HG03342 (cell line): Measurements from ENCODE around the gene CRYBB1.

Experiments
- ATAC-seq: cut with Tn5 transposase; IDR thresholded peaks from one replicate; pipeline ENCODE4 v1.9.1; 2021; ENCODE audit warnings: mild to moderate bottlenecking, moderate library complexity; ENCODE audit not compliant: unreplicated experiment

CRYBB1 gene

DNA sequence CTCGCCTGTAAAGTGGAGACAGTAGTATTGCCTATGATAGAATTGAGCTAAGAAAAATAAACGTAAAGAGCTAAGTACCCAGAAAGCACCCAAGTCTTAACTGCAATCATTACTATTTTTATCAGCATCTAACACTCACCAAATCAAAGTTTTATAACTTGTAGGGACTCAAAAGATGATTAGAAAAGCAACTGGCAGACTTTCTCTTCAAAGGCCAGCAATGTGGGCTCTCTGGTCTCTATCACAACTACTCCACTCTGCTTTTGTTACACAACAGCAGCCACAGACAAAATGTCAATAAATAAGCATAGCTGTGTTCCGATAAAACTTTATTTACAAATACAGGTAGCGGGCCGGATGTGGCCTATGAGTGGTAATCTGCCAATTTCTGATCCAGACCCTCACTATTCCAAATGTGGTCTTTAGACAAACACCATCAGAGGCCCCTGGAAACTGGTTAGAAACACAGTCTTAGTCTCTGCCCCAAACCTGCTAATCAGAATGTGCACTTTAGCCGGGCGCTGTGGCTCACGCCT is 36.1 kb downstream of the CRYBB1 start:
- no peak for ATAC-seq

DNA sequence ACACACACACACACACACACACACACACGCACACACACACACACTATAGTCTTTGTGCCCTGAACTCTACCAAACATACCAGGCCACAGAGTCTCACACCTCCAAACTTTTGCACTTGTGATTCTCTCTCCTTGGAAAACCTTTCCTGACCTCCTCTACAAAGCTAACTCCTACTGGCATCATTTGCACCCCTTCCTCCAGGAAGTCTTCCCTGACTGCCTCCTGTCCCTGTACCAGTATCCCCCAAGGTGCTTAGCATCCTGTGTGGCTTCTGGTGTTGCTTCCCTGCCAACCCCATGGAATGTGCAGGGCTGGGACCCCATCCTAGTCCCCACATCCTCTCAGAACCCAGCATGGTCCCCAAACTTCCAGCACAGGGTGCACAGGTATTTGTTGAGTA is 36.8 kb downstream of the CRYBB1 start:
- ATAC-seq: no peak

DNA sequence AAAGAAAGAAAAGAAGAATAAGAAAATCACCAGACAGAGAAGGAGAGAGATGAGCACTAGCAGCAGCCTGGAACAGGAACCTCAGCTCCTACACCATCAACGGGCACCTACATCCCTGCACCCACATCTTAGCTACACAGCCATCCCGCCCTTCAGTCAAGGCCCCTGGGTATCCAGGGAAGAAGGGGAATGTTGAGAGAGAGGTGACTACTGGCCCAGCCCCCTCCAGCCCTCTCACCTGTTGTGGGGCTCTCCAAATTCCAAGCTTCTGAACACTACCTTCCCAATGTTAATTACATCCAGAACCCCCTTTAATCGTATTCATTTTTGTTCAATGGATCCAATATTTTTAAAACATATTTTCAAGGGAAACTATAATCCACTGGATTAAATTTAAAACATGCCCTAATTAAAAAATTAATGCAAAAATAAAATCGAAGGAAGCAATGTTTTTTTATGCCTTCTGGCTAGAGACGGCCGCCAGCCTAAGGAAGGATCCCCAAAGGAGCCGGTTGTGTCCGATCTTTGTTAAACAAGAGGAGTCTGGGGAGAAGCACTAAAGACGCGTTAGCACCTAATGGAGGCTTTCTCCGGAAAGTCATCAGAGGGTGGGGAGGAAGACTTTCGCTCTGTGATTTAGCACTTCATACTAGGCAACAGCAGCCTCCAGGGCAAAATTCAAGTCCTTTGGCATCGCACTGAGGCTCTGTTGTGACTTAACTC is 37.4 kb downstream of the CRYBB1 start:
- ATAC-seq: no peak

DNA sequence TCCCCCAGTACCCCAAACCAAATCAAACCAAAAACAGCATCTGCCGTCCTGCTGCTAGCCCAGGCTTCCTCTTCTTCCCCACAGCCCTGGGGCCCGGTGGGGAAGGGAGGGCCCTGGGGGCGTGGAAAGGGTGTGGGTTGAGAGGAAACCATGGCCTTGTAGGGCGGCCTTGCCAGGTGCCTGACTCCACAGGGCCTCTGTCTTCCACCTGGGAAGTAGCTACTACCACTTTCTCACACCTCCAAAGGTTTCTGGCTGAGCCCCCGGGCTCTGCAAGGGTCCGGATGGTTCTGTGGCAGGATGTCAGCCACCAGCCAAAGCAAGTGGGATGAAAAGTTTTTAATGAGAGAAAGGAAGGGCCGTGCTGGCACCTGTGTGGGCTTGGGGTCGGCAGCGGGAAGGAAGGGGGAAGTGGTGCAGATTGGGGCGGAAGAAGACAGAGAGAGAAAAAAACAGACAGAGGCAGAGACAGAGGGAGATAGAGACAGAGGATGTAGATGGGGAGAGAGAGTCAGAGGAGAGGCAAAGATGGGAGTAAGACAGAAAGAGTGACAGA is 38.4 kb downstream of the CRYBB1 start:
- peak; percentile 65 for ATAC-seq

DNA sequence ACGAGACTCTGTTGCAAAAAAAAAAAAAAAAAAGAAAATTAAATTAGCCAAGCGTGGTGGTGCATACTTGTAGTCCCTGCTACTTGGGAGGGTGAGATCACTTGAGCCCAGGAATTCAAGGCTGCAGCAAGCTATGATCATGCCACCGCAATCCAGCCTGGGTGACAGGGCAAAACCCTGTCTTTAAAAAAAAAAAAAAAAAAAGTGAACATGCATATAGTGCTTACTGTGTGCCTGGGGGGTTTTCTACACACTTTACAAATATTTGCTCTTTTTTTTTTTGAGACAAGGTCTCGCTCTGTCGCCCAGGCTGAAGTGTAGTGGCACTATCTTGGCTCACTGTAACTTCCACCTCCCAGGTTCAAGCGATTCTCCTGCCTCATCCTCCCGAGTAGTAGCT is 40.7 kb downstream of the CRYBB1 start:
- ATAC-seq: no peak

DNA sequence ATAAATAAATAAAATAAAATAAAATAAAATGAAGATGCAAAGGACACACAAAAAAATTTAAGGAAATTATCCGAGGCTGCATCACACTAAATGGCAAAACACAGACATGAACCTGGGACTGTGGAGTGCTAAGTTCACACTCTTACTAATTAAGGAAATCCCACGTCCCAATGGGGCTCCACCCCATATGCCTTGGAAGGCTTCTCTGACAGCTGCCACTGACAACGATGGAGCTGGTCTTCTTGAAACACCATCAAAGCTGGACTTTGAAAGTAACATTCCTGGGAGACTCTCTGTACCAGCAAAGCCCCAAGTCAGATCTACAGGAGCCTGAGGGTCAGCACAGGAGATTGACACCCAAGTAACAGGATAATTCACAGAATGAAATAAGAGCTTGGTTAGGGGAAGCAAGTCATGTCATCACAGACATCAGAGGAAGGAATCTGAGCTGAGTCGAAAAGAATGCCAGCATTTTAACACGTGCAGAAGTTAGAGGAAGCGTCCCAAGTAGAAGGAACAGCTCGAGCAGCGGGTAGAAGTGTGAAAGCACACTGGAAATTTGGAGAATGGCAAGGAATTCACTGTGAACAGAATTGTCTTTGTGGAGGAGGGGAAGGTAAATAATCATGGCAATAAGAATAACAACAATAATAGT is 41.7 kb downstream of the CRYBB1 start:
- no peak for ATAC-seq

DNA sequence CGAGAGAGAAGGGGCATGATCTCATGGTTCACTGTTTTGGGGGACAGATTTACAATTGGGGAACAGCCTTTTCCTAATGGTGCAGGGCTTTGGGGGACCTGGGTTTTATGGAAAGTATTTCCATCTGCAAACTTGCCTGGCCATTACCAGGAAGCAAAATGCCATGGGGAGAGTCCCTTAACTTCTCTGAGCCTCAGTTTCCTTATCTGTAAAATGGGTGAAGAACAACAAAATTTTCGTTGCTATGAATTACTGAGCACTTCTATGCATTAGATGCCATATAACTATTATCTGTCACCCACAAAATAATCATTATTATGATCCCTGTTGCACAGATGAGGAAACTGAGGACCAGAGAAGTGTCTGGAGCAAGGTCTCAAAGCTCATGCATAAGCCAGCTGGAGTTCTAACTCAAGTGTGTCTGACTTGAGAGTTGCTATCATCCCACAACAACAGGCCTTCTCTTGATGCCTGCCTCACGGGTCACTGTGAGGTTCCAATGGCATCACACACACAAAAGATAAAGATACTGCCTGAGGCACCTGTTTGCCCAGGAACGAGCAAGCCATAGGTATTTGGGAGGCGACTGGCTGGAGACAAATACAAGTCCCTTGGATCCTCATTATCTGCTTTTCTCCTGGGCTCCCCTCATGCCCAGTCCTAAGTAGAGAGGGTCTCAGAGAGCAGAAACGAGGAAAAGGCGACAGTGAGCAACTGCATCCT is 43.7 kb downstream of the CRYBB1 start:
- ATAC-seq: no peak

DNA sequence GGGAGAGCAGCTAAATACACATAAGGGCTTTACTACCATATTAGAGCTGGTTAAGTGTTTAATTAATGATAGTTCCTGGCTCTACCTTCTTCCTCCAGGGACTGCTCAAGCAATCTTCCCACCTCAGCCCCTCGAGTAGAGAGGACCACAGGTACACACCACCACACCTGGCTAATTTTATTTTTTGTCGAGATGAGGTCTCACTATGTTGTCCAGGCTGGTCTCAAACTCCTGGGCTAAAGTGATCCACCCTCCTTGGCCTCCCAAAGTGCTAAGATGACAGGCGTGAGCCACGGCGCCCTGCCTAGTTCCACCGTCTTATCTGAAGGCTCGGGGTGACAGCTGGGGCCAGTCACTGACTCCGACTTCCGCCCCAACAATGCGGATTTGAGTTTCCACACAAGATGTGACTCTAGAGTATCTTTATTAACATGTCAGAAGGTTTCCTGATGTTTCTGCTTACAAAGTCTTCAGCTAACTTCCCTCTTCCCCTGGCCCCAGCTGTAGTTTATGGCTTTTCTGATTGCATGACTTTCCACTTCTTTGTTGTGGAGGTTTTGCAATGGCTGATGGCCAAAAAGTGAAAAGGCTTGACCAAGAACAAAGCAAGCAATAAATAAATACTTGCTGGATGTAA is 44.7 kb downstream of the CRYBB1 start:
- no peak for ATAC-seq

DNA sequence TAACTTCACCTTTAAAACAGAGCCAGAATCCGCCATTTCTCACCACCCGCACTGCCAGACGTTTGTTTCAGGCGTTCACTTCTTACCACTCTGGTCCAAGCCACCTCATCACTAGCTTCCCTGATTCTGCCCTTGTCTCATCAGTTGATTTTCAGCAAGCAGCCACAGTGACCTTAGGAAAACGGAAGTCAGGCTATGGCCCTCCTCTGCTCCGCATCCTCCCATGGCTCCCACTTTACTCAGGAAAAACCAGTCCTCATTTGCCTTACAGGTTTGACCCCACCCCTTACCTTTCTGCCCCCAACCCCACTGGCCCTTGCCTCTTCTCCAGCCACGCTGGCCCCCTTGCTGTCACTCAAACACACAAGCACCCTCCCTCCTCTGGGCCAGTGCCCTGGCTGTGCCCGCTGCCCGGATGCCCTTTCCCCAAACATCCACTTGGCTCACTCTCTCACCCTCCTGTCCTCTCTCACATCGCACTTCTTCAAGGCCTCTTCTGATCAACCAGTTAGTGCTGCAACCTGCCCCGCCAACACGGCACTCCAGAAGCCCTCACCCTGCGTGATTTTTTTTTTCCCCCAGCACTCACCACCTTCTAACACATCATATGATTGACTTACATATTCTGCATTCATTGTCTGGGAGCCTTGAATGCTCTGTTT is 46.8 kb downstream of the CRYBB1 start:
- no peak for ATAC-seq

DNA sequence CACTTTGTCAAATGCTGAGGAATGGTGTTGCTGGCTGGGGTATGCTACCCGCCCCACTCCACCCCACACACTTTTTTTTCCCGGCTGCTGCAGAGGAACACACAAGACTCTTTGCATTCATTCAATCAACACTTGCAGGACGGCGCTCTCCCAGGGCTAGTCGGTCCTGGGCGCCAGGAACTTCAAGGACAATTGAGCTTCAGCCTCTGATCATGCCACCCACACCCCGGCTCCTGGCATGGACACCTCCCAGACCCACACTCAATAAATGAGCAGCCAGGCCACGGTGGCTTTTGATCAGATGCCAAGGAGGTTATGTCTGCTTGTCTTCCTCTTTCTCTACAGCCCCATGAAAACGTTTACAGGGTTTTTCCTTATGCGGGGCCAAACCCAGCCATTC is 47.7 kb downstream of the CRYBB1 start:
- ATAC-seq: no peak

DNA sequence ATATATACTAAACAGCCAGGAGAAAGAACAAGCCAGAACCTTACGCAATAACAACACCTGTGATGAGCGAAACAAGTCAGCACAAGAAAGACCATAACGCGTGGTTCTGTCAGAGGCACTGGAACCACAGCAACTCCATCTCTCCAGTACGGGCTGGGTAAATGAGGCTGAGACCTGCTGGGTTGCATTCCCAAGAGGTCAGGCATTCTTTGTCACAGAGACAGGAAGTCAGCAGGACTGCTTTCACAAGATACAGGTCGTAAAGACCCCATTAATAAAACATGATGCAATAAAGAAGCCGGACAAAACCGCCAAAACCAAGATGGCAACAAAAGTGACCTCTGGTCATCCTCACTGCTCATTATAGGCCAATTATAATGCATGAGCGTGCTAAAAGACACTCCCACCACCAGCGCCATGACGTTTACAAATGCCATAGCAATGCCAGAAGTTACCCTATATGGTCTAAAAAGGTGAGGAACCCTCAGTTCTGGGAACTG is 49.6 kb downstream of the CRYBB1 start:
- ATAC-seq: no peak

DNA sequence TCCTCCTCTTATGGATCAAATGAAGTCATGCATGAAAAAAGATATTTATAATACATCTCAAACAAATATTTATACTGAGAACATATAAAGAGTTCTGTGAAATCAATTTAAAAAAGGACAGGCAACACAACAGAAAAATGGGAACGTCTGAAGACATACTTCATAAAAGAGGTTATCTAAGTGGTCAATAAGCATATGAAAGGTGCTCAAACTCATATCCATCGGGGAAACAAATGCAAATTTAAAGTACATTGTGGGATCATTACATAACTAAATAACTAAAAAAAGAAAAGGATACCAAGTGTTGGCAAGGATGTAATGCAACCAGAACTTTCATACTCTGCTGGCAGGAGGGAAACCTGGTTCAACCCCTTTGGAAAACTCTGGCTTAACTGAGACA is 50.2 kb downstream of the CRYBB1 start:
- no peak for ATAC-seq

DNA sequence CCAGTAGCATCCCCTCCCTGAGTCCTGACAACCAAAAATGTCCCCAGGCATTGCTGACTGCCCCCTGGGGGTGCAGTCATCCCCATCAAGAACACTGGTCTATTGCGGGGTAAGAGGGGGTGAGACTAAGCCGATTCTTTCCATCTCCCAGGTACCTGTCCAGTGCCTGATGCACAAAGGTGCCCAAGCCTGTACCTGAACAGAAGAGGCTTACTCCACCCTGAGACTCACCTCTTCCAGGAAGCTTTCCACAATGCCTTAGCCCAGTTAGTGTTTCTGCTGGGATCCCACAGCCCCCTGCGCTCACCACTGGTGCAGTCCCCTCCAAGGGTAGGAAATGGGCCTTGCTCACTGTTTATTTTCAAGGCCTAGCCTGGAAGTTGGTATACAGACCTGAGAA is 50.8 kb downstream of the CRYBB1 start:
- ATAC-seq: no peak

DNA sequence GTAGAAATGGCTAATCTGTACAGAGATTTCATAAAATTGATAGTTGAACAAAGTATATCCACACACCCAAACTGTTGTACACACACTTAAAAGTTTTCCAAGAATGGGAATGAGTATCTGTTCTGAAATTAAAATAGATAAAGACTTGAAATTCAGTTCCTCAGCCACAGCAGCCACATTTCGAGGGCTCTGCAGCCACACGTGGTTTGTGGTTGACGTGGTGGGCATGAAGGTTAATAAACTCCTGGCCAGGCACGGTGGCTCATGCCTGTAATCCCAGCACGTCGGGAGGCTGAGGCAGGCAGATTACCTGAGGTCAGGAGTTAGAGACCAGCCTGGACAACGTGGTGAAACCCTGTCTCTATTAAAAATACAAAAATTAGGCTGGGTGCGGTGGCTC is 51.9 kb downstream of the CRYBB1 start:
- ATAC-seq: no peak

DNA sequence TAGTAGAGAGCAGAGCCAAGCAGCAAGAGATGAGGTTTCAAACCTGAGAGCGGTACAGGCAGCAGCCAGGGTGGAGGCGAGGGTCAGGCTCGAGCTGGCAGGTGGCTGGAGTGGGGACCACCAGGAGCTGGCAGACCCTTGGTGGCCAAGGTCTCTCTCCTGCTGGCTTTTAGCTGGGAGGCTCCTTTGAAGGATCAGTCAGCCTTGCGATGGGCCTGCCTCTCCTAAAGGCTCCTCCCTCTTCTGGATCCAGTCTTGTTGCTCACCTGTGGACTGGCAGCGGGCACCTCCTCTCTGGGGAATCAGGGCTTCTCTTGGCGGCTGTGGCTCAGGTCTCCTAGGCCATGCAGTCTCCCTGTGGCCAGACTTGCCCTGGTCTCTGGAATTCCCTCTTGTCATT is 52.6 kb downstream of the CRYBB1 start:
- no peak for ATAC-seq

DNA sequence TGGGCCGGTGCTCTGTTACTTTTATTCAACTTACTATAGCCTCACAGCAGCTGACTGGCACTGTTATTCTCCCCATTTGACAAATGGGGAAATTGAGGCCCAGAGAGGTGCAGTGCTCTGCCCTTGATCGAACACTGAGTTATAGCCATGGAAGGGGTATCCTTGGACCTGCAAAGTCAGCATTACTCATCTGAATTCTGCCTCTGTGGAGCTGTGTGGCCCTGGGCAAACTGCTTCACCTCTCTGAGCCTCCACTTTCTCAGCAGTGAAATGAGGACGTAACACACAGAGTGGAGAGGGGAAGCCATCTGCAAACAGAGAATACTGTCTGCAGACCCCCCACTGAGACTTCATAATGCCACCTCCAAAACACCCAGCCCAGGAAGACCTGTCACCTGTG is 53.2 kb downstream of the CRYBB1 start:
- ATAC-seq: no peak

DNA sequence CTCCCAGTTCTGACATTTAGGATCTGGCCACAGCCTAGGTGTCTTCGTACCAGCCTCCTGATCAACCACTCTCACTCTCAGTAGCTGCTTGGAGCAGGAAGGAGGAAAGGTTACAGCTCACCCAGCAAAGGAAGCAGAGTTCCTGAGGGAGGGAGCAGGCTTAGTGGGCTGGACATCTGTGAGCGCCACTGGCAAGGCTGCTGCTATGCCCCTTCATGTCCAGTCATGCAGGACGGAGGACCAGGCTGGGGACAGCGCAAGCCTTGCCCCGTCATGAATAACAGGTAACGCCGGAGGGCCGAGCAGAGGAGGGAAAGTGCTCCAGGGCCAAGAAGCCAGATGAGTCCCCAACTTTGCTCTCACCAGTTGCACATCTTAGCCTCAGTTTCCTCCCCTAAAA is 53.6 kb downstream of the CRYBB1 start:
- ATAC-seq: no peak

DNA sequence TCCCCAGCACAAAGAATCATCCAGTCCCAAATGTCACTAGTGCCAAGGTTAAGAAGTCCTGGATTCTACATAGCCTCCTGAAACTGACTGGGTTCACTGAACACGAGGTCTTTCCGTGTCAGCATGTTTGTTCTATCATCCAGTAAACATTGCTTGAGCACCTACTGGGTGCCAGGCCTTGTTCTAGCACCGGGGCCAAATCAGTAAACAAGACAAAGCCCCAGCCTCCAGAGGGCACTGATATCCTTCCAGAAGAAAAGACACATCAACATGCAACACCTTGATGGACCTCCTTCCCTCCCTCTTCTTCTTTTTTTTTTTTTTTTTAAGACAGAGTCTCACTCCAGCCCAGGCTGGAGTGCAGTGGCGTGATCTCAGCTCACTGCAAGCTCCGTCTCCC is 54.8 kb downstream of the CRYBB1 start:
- no peak for ATAC-seq

DNA sequence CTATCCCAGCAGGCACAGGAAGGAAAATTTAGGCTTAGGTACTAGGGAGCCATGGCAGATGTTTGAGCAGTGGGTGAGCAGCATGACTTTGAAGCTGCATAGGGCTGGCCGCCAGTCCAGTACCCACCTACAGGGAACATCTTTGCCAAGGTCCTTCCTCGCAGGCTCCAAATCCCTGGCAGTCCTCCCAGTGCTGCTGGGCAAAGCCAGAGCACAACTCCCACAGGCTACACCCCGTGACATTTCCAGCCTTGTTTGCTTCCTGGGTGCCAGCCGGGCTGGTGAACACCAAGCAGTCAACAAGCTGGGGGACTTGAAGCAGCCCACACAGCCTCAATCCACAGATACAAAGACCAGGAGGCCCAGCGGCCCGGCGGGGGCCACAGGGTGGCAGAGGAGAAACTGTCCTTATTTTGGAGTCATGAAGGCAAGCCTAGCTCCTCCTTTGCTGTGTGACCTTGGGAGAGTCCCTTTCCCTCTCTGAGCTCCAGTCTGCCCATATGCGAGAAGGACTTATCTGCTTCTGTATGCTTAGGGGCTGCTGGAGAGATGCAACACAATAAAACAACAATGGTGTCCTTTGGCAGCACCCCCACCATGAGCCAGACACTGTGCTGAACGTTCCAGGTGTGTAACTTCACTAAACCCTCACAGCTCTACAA is 55.9 kb downstream of the CRYBB1 start:
- no peak for ATAC-seq
